ENCODE measurements around the gene COBL.
"Not testable (repeated sequence)": the region's sequence is repeated elsewhere in the genome, so short reads cannot be mapped to it uniquely, and the experiment has no call there.

Gene COBL

GRCh38 chr7:50990214-50990613 is 326.4 kb downstream of the COBL start:
- not testable (repeated sequence) for DNase-seq (ENCODE audit: low read depth)

GRCh38 chr7:50988988-50989387 is 327.6 kb downstream of the COBL start:
- DNase-seq (ENCODE audit: low read depth), result no peak

GRCh38 chr7:50988465-50988864 is 328.1 kb downstream of the COBL start:
- DNase-seq (ENCODE audit: low read depth), result no peak

GRCh38 chr7:50985096-50985495 is 331.5 kb downstream of the COBL start:
- no peak for DNase-seq (ENCODE audit: low read depth)

- no peak for DNase-seq (ENCODE audit: low read depth)
Measured at GRCh38 chr7:50983850-50984249, 332.8 kb downstream of the COBL start.

GRCh38 chr7:50982626-50983025 is 334.0 kb downstream of the COBL start:
- DNase-seq (ENCODE audit: low read depth), result no peak

- no peak for DNase-seq (ENCODE audit: low read depth)
Measured at GRCh38 chr7:50981743-50982142, 334.9 kb downstream of the COBL start.

GRCh38 chr7:50980411-50980810 is 336.2 kb downstream of the COBL start:
- DNase-seq (ENCODE audit: low read depth), result no peak

GRCh38 chr7:50978633-50979215 is 337.9 kb downstream of the COBL start:
- DNase-seq (ENCODE audit: low read depth), result no peak

- DNase-seq (ENCODE audit: low read depth), result no peak
Measured at GRCh38 chr7:50977421-50977820, 339.2 kb downstream of the COBL start.

- DNase-seq (ENCODE audit: low read depth), result no peak
Measured at GRCh38 chr7:50976064-50976463, 340.5 kb downstream of the COBL start.

- no peak for DNase-seq (ENCODE audit: low read depth)
Measured at GRCh38 chr7:50974240-50974639, 342.4 kb downstream of the COBL start.

GRCh38 chr7:50973814-50974213 is 342.8 kb downstream of the COBL start:
- no peak for DNase-seq (ENCODE audit: low read depth)

- no peak for DNase-seq (ENCODE audit: low read depth)
Measured at GRCh38 chr7:50970092-50970491, 346.5 kb downstream of the COBL start.

Measured in fibroblast of the conjunctiva (primary cell).